IgD-negative memory B cell (primary cell): ENCODE measurements around the gene PRKN. TPM values are rescaled to one million over a fixed set of nuclear protein-coding genes. Genes with fewer than 3 reads are reported as not detected.
A peak's percentile ranks its signal among the peaks of the same experiment; 100 is the strongest.

Experiments
- H3K27ac Mint-ChIP-seq, 3 donors: one replicate each; pipeline ENCODE4 v1.8.0; 2020 to 2022; ENCODE audit warnings: mild to moderate bottlenecking in 3 of 3, mixed read lengths in 3 of 3, moderate library complexity in 1 of 3
- H3K27me3 Mint-ChIP-seq: one replicate; pipeline ENCODE4 v1.8.0; 2021; ENCODE audit warnings: mixed read lengths
- H3K36me3 Mint-ChIP-seq: one replicate; pipeline ENCODE4 v1.8.0; 2020; ENCODE audit warnings: mild to moderate bottlenecking, mixed read lengths
- H3K4me1 Mint-ChIP-seq, 3 donors: one replicate each; pipeline ENCODE4 v1.8.0; 2020 to 2022; ENCODE audit warnings: mixed read lengths in 3 of 3, mild to moderate bottlenecking in 1 of 3
- H3K4me3 Mint-ChIP-seq, 4 donors: one replicate each; pipeline ENCODE4 v1.8.0; 2020 to 2022; ENCODE audit warnings: mild to moderate bottlenecking in 4 of 4, mixed read lengths in 4 of 4, moderate library complexity in 3 of 4
- H3K9me3 Mint-ChIP-seq, 3 donors: one replicate each; pipeline ENCODE4 v1.8.0; 2020 to 2021; ENCODE audit warnings: mixed read lengths in 3 of 3, mild to moderate bottlenecking in 1 of 3
- polyA plus RNA-seq: library from polyadenylated mRNA; unstranded; fragments of 300-500 nt; fragmentation: Illumina TruSeq; gene quantifications from one replicate; pipeline ENCODE4 v1.2.3, GENCODE V29; 2021

The PRKN gene
- polyA plus RNA-seq, 1 donor from 2014 or later: 0.55 TPM

GRCh38 chr6:161701056-161701455, 1026.5 kb downstream of the PRKN start:
- Mint-ChIP-seq H3K27me3 (no peaks in the 10 kb centered on the region), H3K9me3 (peaks cover 0 to 8% (median 0%) of the 10 kb centered on the region in 3 donors), H3K27ac (no peak overlapping the region), H3K36me3 (no peaks in the 10 kb centered on the region), H3K4me1 (no peaks in the 10 kb centered on the region), H3K4me3 (no peak overlapping the region)

GRCh38 chr6:161696801-161697200, 1030.8 kb downstream of the PRKN start:
- H3K9me3 Mint-ChIP-seq: peaks cover 0 to 2% (median 0%) of the 10 kb centered on the region in 3 donors
- H3K27ac Mint-ChIP-seq: no peak overlapping the region
- H3K36me3 Mint-ChIP-seq: no peaks in the 10 kb centered on the region
- H3K4me3 Mint-ChIP-seq: no peak overlapping the region
- H3K27me3 Mint-ChIP-seq: no peaks in the 10 kb centered on the region
- no peaks in the 10 kb centered on the region for H3K4me1 Mint-ChIP-seq

- H3K36me3 Mint-ChIP-seq: no peaks in the 10 kb centered on the region
- no peak overlapping the region for H3K27ac Mint-ChIP-seq
- no peaks in the 10 kb centered on the region for H3K4me1 Mint-ChIP-seq
- no peak overlapping the region for H3K4me3 Mint-ChIP-seq
- no peaks in the 10 kb centered on the region for H3K27me3 Mint-ChIP-seq
- H3K9me3 Mint-ChIP-seq: peaks cover 0 to 2% (median 0%) of the 10 kb centered on the region in 3 donors
Observed at GRCh38 chr6:161694995-161695394, 1032.6 kb downstream of the PRKN start.

- H3K4me3 Mint-ChIP-seq: no peak overlapping the region
- peaks cover 3% of the 10 kb centered on the region for H3K27me3 Mint-ChIP-seq
- H3K27ac Mint-ChIP-seq: no peak overlapping the region
- no peaks in the 10 kb centered on the region for H3K9me3 Mint-ChIP-seq
- H3K4me1 Mint-ChIP-seq: no peaks in the 10 kb centered on the region
- peaks cover 4% of the 10 kb centered on the region for H3K36me3 Mint-ChIP-seq
Observed at GRCh38 chr6:161686655-161687054, 1040.9 kb downstream of the PRKN start.

GRCh38 chr6:161684731-161685475, 1042.7 kb downstream of the PRKN start:
- Mint-ChIP-seq H3K4me3 (no peak overlapping the region), H3K4me1 (no peaks in the 10 kb centered on the region), H3K9me3 (no peaks in the 10 kb centered on the region), H3K27me3 (peaks cover 3% of the 10 kb centered on the region), H3K36me3 (peaks cover 4% of the 10 kb centered on the region), H3K27ac (no peak overlapping the region)

- Mint-ChIP-seq H3K36me3 (peaks cover 4% of the 10 kb centered on the region), H3K4me3 (no peak overlapping the region), H3K4me1 (no peaks in the 10 kb centered on the region), H3K27me3 (peaks cover 3% of the 10 kb centered on the region), H3K27ac (no peak overlapping the region), H3K9me3 (no peaks in the 10 kb centered on the region)
Observed at GRCh38 chr6:161683400-161683799, 1044.2 kb downstream of the PRKN start.

- Mint-ChIP-seq H3K27ac (no peak overlapping the region), H3K27me3 (peaks cover 2% of the 10 kb centered on the region), H3K4me3 (no peak overlapping the region)
Observed at GRCh38 chr6:161682982-161683381, 1044.6 kb downstream of the PRKN start.

GRCh38 chr6:161679980-161680538, 1047.5 kb downstream of the PRKN start:
- Mint-ChIP-seq H3K9me3 (no peaks in the 10 kb centered on the region), H3K36me3 (no peaks in the 10 kb centered on the region), H3K4me3 (no peak overlapping the region), H3K4me1 (no peaks in the 10 kb centered on the region), H3K27me3 (no peaks in the 10 kb centered on the region), H3K27ac (peak overlapping the region in 1 of 3 donors; percentile 57)

More at GRCh38 chr6:161682982-161683381, 1044.6 kb downstream of the PRKN start:
- Mint-ChIP-seq H3K4me1 (no peaks in the 10 kb centered on the region), H3K36me3 (peaks cover 4% of the 10 kb centered on the region), H3K9me3 (no peaks in the 10 kb centered on the region)

- no peaks in the 10 kb centered on the region for H3K9me3 Mint-ChIP-seq
- no peaks in the 10 kb centered on the region for H3K36me3 Mint-ChIP-seq
- no peaks in the 10 kb centered on the region for H3K4me1 Mint-ChIP-seq
- no peaks in the 10 kb centered on the region for H3K27me3 Mint-ChIP-seq
- no peak overlapping the region for H3K4me3 Mint-ChIP-seq
- H3K27ac Mint-ChIP-seq: peak overlapping the region in 1 of 3 donors; percentile 68
Observed at GRCh38 chr6:161677188-161677587, 1050.4 kb downstream of the PRKN start.

GRCh38 chr6:161676586-161676985, 1051.0 kb downstream of the PRKN start:
- H3K36me3 Mint-ChIP-seq: no peaks in the 10 kb centered on the region
- H3K27ac Mint-ChIP-seq: no peak overlapping the region
- no peaks in the 10 kb centered on the region for H3K9me3 Mint-ChIP-seq
- H3K4me3 Mint-ChIP-seq: no peak overlapping the region
- no peaks in the 10 kb centered on the region for H3K27me3 Mint-ChIP-seq
- no peaks in the 10 kb centered on the region for H3K4me1 Mint-ChIP-seq

GRCh38 chr6:161674930-161675682, 1052.5 kb downstream of the PRKN start:
- Mint-ChIP-seq H3K36me3 (no peaks in the 10 kb centered on the region), H3K27ac (no peak overlapping the region), H3K9me3 (no peaks in the 10 kb centered on the region), H3K27me3 (no peaks in the 10 kb centered on the region), H3K4me3 (no peak overlapping the region), H3K4me1 (no peaks in the 10 kb centered on the region)

GRCh38 chr6:161673026-161673425, 1054.5 kb downstream of the PRKN start:
- Mint-ChIP-seq H3K27ac (no peak overlapping the region), H3K27me3 (no peaks in the 10 kb centered on the region), H3K9me3 (no peaks in the 10 kb centered on the region), H3K4me1 (no peaks in the 10 kb centered on the region), H3K36me3 (no peaks in the 10 kb centered on the region), H3K4me3 (no peak overlapping the region)

GRCh38 chr6:161671117-161671516, 1056.4 kb downstream of the PRKN start:
- Mint-ChIP-seq H3K4me3 (no peak overlapping the region), H3K36me3 (no peaks in the 10 kb centered on the region), H3K27me3 (peaks cover 1% of the 10 kb centered on the region), H3K27ac (no peak overlapping the region), H3K9me3 (peaks cover 0 to 1% (median 0%) of the 10 kb centered on the region in 3 donors), H3K4me1 (no peaks in the 10 kb centered on the region)

- peaks cover 1 to 5% (median 1%) of the 10 kb centered on the region in 3 donors for H3K9me3 Mint-ChIP-seq
- no peak overlapping the region for H3K27ac Mint-ChIP-seq
- peaks cover 1% of the 10 kb centered on the region for H3K27me3 Mint-ChIP-seq
- H3K4me3 Mint-ChIP-seq: no peak overlapping the region
- H3K36me3 Mint-ChIP-seq: no peaks in the 10 kb centered on the region
- H3K4me1 Mint-ChIP-seq: no peaks in the 10 kb centered on the region
Observed at GRCh38 chr6:161668665-161669064, 1058.9 kb downstream of the PRKN start.

- peaks cover 1 to 5% (median 1%) of the 10 kb centered on the region in 3 donors for H3K9me3 Mint-ChIP-seq
- H3K27me3 Mint-ChIP-seq: peaks cover 1% of the 10 kb centered on the region
- no peaks in the 10 kb centered on the region for H3K36me3 Mint-ChIP-seq
- no peak overlapping the region for H3K27ac Mint-ChIP-seq
- H3K4me3 Mint-ChIP-seq: no peak overlapping the region
- no peaks in the 10 kb centered on the region for H3K4me1 Mint-ChIP-seq
Observed at GRCh38 chr6:161667957-161668356, 1059.6 kb downstream of the PRKN start.
